K562 (cell line): Measurements from ENCODE around the gene COPG2. TPM values are rescaled to one million over a fixed set of nuclear protein-coding genes. Genes with fewer than 3 reads are reported as not detected.

Source experiments
- ARNT ChIP-seq, 2 experiments: fragments of 450-650 bp; IDR thresholded peaks; 2 replicates each; pipeline ENCODE4 v1.6.1; 2016; ENCODE audit warnings: mild to moderate bottlenecking in 1 of 2
- CBFB ChIP-seq: sonication (generic); formaldehyde crosslinking; IDR thresholded peaks from 2 replicates; pipeline ENCODE4 v1.4.0; 2020; ENCODE audit warnings: mild to moderate bottlenecking, missing genetic modification reagents
- CXXC5 ChIP-seq: fragments of 250-450 bp; sonication (Bioruptor Pico); IDR thresholded peaks from 2 replicates; pipeline ENCODE4 v1.8.0; 2022; ENCODE audit warnings: inconsistent platforms, mild to moderate bottlenecking, moderate library complexity
- FOXK2 ChIP-seq, 2 experiments: fragments of 450-650 bp; IDR thresholded peaks in 1 of 2; conservative IDR thresholded peaks in 1 of 2; 2 replicates each; pipeline ENCODE4 v1.6.1; 2016; ENCODE audit warnings: low read depth in 2 of 2, mild to moderate bottlenecking in 1 of 2
- FOXP1 ChIP-seq: sonication (generic); formaldehyde crosslinking; IDR thresholded peaks from 2 replicates; pipeline ENCODE4 v1.8.0; 2022; ENCODE audit warnings: mild to moderate bottlenecking, missing genetic modification reagents
- KLF13 ChIP-seq: fragments of 450-650 bp; IDR thresholded peaks from 2 replicates; pipeline ENCODE4 v1.6.1; 2016; ENCODE audit warnings: missing genetic modification characterization, low read depth, mild to moderate bottlenecking, missing compliant biosample characterization, moderate library complexity, borderline replicate concordance
- MCM2 ChIP-seq: fragments of 450-650 bp; IDR thresholded peaks from 2 replicates; pipeline ENCODE4 v1.6.1; 2017; ENCODE audit warnings: low read depth, mild to moderate bottlenecking
- MYBL2 ChIP-seq, 2 experiments: fragments of 450-650 bp in 1 of 2; sonication (generic) in 1 of 2; formaldehyde crosslinking in 1 of 2; IDR thresholded peaks; 2 replicates each; pipeline versions ENCODE4 v1.6.1 to v1.8.1; 2017 to 2022; ENCODE audit warnings: borderline replicate concordance in 1 of 2, inconsistent platforms in 1 of 2, low read depth in 1 of 2, mild to moderate bottlenecking in 1 of 2, missing genetic modification reagents in 1 of 2, moderate library complexity in 1 of 2
- NBN ChIP-seq: fragments of 450-650 bp; IDR thresholded peaks from 2 replicates; pipeline ENCODE4 v1.6.1; 2016; ENCODE audit warnings: low read depth, mild to moderate bottlenecking
- NONO ChIP-seq, 2 experiments: fragments of 200-400 bp in 1 of 2; fragments of 450-650 bp in 1 of 2; formaldehyde crosslinking in 1 of 2; IDR thresholded peaks; 2 replicates each; pipeline ENCODE4 v1.6.1; 2017; ENCODE audit warnings: low read depth in 2 of 2, mild to moderate bottlenecking in 2 of 2, moderate library complexity in 2 of 2, low read length in 1 of 2
- NR2C2 ChIP-seq, 2 experiments: fragments of 200-800 bp in 1 of 2; sonication (Bioruptor generic) in 1 of 2; sonication (generic) in 1 of 2; formaldehyde crosslinking in 1 of 2; IDR thresholded peaks; 2 replicates each; pipeline versions ENCODE4 v1.6.1 to v1.8.0; 2016 to 2022; ENCODE audit warnings: mild to moderate bottlenecking in 1 of 2, missing compliant biosample characterization in 1 of 2, missing genetic modification characterization in 1 of 2, missing genetic modification reagents in 1 of 2
- NR4A1 ChIP-seq, 2 experiments: fragments of 250-450 bp in 1 of 2; fragments of 450-650 bp in 1 of 2; sonication (Bioruptor Pico) in 1 of 2; IDR thresholded peaks; 2 replicates each; pipeline versions ENCODE4 v1.4.0 to v1.6.1; 2016 to 2020; ENCODE audit warnings: mild to moderate bottlenecking in 2 of 2, missing compliant biosample characterization in 1 of 2, missing genetic modification characterization in 1 of 2, moderate library complexity in 1 of 2
- SMARCA4 ChIP-seq: fragments of 450-650 bp; IDR thresholded peaks from 2 replicates; pipeline ENCODE4 v1.6.1; 2016
- SRF ChIP-seq, 2 experiments: fragments of 250-450, 450-650 bp in 1 of 2; sonication (Bioruptor Pico) in 1 of 2; sonication (generic) in 1 of 2; formaldehyde crosslinking; IDR thresholded peaks; 2 replicates each; pipeline versions ENCODE4 v1.5.0 to v1.5.1; 2020 to 2022; ENCODE audit warnings: mild to moderate bottlenecking in 1 of 2, missing genetic modification reagents in 1 of 2
- STAG1 ChIP-seq: sonication (generic); formaldehyde crosslinking; IDR thresholded peaks from 2 replicates; pipeline ENCODE4 v1.5.0; 2020; ENCODE audit warnings: missing genetic modification reagents, borderline replicate concordance
- ZKSCAN3 ChIP-seq: fragments of 250-450 bp; sonication (Bioruptor Pico); IDR thresholded peaks from 2 replicates; pipeline ENCODE4 v1.4.0; 2020
- polyA plus RNA-seq, 8 experiments: library from polyadenylated mRNA; depleted of rRNA in 4 of 8; stranded (reverse) in 5 of 8; unstranded in 3 of 8; fragments of >200 nt; fragmentation: Nextera tagmentation in 2 of 8; fragmentation: Illumina TruSeq in 1 of 8; extraction: Ambion mirVana in 2 of 8; extraction: Trizol in 1 of 8; gene quantifications; 2 replicates each; pipeline versions ENCODE4 v1.2.1 to v1.2.3, GENCODE V29; 2011 to 2014; ENCODE audit warnings: inconsistent platforms in 1 of 8, missing spikeins in 1 of 8
- total RNA-seq, 7 experiments: library from RNA; depleted of rRNA in 6 of 7; stranded (reverse); fragments of >200 nt in 6 of 7; fragmentation: Illumina TruSeq in 2 of 7; extraction: Trizol in 2 of 7; gene quantifications; 2 replicates each; pipeline versions ENCODE4 v1.2.1 to v1.2.3, GENCODE V29; 2011 to 2021; ENCODE audit warnings: low replicate concordance in 1 of 7
- TF ChIP-seq, protein P1 (sequence below): fragments of 250-450 bp; sonication (Bioruptor Pico); IDR thresholded peaks from 2 replicates; pipeline ENCODE4 v1.5.0; 2022; ENCODE audit warnings: mild to moderate bottlenecking
- TF ChIP-seq, protein P2 (sequence below), 2 experiments: fragments of 150-350 bp in 1 of 2; IDR thresholded peaks; 2 replicates each; pipeline ENCODE4 v1.6.1; 2012 to 2016; ENCODE audit warnings: low read depth in 2 of 2, low read length in 2 of 2, mild to moderate bottlenecking in 1 of 2, moderate library complexity in 1 of 2
- TF ChIP-seq, protein P3 (sequence below): sonication (generic); formaldehyde crosslinking; IDR thresholded peaks from 2 replicates; pipeline ENCODE4 v1.8.0; 2022; ENCODE audit warnings: mild to moderate bottlenecking, missing genetic modification reagents, borderline replicate concordance

COPG2 gene
- total and polyA plus RNA-seq, 9 of the 15 experiments (the other 6 are each of a cell fraction or from before 2014, with no cell fraction given) = 6.6 to 104 (median 32.5) TPM

DNA sequence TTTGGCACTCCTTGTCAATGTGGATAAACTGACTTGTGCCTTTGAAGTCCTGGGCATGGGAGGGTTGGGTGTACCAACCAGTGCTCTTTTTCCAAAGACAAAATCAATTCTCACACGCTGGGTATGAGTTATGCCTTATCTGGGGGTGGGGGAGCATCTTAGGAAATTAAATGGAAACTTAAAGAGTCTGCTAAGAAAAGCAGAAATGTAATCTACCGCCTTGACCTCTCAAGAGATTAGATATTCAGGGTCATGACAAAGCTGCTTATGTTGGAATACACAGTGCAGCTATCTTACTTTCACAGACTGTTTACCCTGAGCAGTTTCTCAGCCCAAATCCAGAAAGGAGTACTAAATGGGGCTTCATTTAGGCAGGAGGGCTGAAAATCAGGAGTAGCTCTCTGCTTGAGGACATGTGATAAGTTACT is 174.1 kb downstream of the COPG2 start (continued):
- TF ChIP-seq, protein P1, sequence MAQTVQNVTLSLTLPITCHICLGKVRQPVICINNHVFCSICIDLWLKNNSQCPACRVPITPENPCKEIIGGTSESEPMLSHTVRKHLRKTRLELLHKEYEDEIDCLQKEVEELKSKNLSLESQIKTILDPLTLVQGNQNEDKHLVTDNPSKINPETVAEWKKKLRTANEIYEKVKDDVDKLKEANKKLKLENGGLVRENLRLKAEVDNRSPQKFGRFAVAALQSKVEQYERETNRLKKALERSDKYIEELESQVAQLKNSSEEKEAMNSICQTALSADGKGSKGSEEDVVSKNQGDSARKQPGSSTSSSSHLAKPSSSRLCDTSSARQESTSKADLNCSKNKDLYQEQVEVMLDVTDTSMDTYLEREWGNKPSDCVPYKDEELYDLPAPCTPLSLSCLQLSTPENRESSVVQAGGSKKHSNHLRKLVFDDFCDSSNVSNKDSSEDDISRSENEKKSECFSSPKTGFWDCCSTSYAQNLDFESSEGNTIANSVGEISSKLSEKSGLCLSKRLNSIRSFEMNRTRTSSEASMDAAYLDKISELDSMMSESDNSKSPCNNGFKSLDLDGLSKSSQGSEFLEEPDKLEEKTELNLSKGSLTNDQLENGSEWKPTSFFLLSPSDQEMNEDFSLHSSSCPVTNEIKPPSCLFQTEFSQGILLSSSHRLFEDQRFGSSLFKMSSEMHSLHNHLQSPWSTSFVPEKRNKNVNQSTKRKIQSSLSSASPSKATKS = no peak
- TF ChIP-seq NONO (IDR thresholded peaks at IDR 0.05; ENCODE audit: low read depth in 2 of 2, low read length in 1 of 2) (0 out of 4 replicates have a peak, but pooled peaks of 1 of the 2 experiments have one; percentile 14), STAG1 (CRISPR knock-in tag) (no peak), MYBL2 (IDR thresholded peaks at IDR 0.05; ENCODE audit: low read depth) (no peak), MYBL2 (CRISPR knock-in tag; IDR thresholded peaks at IDR 0.05; ENCODE audit: borderline replicate concordance) (no peak), KLF13 (tag) (no peak), CBFB (CRISPR knock-in tag) (no peak), ARNT (IDR thresholded peaks at IDR 0.05) (peak in 1 of 2 experiments; percentile 77; a peak in 1 of 4 replicates), MCM2 (no peak), NR4A1 (CRISPR knock-in tag; IDR thresholded peaks at IDR 0.05) (no peak), NR4A1 (tag; IDR thresholded peaks at IDR 0.05) (0 out of 2 replicates have a peak, but pooled peaks have one; percentile 37), FOXP1 (peak; percentile 31; the same call in 1 of the 2 replicates), FOXK2 (conservative IDR thresholded peaks at IDR 0.05 in 1 of 2, IDR thresholded peaks at IDR 0.05 in 1 of 2; ENCODE audit: low read depth in 2 of 2) (peak; percentile 59 to 66; a peak in 2 of 4 replicates), SRF (CRISPR knock-in tag; IDR thresholded peaks at IDR 0.05) (no peak; a peak in 1 of 4 replicates), ZKSCAN3 (CRISPR knock-in tag) (no peak), CXXC5 (CRISPR knock-in tag) (peak; percentile 34), SMARCA4 (peak; percentile 94), NBN (peak; percentile 69; the same call in 1 of the 2 replicates), NR2C2 (CRISPR knock-in tag; IDR thresholded peaks at IDR 0.05) (peak; percentile 44; the same call in 1 of the 2 replicates), NR2C2 (tag; IDR thresholded peaks at IDR 0.05) (peak; percentile 84)
- TF ChIP-seq, protein P2, sequence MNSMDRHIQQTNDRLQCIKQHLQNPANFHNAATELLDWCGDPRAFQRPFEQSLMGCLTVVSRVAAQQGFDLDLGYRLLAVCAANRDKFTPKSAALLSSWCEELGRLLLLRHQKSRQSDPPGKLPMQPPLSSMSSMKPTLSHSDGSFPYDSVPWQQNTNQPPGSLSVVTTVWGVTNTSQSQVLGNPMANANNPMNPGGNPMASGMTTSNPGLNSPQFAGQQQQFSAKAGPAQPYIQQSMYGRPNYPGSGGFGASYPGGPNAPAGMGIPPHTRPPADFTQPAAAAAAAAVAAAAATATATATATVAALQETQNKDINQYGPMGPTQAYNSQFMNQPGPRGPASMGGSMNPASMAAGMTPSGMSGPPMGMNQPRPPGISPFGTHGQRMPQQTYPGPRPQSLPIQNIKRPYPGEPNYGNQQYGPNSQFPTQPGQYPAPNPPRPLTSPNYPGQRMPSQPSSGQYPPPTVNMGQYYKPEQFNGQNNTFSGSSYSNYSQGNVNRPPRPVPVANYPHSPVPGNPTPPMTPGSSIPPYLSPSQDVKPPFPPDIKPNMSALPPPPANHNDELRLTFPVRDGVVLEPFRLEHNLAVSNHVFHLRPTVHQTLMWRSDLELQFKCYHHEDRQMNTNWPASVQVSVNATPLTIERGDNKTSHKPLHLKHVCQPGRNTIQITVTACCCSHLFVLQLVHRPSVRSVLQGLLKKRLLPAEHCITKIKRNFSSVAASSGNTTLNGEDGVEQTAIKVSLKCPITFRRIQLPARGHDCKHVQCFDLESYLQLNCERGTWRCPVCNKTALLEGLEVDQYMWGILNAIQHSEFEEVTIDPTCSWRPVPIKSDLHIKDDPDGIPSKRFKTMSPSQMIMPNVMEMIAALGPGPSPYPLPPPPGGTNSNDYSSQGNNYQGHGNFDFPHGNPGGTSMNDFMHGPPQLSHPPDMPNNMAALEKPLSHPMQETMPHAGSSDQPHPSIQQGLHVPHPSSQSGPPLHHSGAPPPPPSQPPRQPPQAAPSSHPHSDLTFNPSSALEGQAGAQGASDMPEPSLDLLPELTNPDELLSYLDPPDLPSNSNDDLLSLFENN (IDR thresholded peaks at IDR 0.05; ENCODE audit: low read depth in 2 of 2, low read length in 2 of 2) = peak in 1 of 2 experiments; percentile 66; a peak in 1 of 4 replicates
- TF ChIP-seq, protein P3, sequence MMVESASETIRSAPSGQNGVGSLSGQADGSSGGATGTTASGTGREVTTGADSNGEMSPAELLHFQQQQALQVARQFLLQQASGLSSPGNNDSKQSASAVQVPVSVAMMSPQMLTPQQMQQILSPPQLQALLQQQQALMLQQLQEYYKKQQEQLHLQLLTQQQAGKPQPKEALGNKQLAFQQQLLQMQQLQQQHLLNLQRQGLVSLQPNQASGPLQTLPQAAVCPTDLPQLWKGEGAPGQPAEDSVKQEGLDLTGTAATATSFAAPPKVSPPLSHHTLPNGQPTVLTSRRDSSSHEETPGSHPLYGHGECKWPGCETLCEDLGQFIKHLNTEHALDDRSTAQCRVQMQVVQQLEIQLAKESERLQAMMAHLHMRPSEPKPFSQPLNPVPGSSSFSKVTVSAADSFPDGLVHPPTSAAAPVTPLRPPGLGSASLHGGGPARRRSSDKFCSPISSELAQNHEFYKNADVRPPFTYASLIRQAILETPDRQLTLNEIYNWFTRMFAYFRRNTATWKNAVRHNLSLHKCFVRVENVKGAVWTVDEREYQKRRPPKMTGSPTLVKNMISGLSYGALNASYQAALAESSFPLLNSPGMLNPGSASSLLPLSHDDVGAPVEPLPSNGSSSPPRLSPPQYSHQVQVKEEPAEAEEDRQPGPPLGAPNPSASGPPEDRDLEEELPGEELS (CRISPR knock-in tag) = no peak
